Spinal cord (tissue), 10 donors: ENCODE data around the gene ZC3H8. TPM values are rescaled to one million over a fixed set of nuclear protein-coding genes. Genes with fewer than 3 reads are reported as not detected.

Experiments used
- DNase-seq, 6 donors: peaks; one replicate each; pipeline versions ENCODE4 v3.0.0 to v3.0.0-alpha.2; 2013 to 2015; ENCODE audit warnings: low spot score in 6 of 6, low read depth in 4 of 6
- H3K27ac ChIP-seq: one replicate; pipeline ENCODE4 v1.5.1; 2013; ENCODE audit warnings: low read depth, low read length, control low read depth
- H3K27me3 ChIP-seq: one replicate; pipeline ENCODE4 v1.6.1; 2013; ENCODE audit warnings: low read length; ENCODE audit not compliant: control insufficient read depth, insufficient read depth
- H3K36me3 ChIP-seq: one replicate; pipeline ENCODE4 v1.6.1; 2013; ENCODE audit warnings: low read length; ENCODE audit not compliant: control insufficient read depth, insufficient read depth
- H3K4me1 ChIP-seq: one replicate; pipeline ENCODE4 v1.6.1; 2013; ENCODE audit warnings: low read length; ENCODE audit not compliant: control insufficient read depth, insufficient read depth
- H3K4me3 ChIP-seq: one replicate; pipeline ENCODE4 v1.5.1; 2013; ENCODE audit warnings: low read depth, low read length, control low read depth
- H3K9me3 ChIP-seq: one replicate; pipeline ENCODE4 v1.6.1; 2013; ENCODE audit warnings: low read length; ENCODE audit not compliant: control insufficient read depth, insufficient read depth
- WGBS: methylation state at CpG from one replicate; pipeline ENCODE4 v1.1.5; 2013; ENCODE audit warnings: missing lambda C conversion rate; ENCODE audit not compliant: insufficient coverage; 5-methylcytosine and 5-hydroxymethylcytosine counted together
- polyA plus RNA-seq, 2 donors: library from polyadenylated mRNA; unstranded; fragments of 120-200 nt; gene quantifications; one replicate each; pipeline ENCODE4 v1.2.1, GENCODE V29; 2013; ENCODE audit not compliant: insufficient read length in 2 of 2
- total RNA-seq, 2 donors: library from RNA; depleted of rRNA in 1 of 2; stranded (reverse); fragments of 120-200 nt in 1 of 2; fragments of >200 nt in 1 of 2; gene quantifications; one replicate each; pipeline versions ENCODE4 v1.2.3 to v1.2.4, GENCODE V29; 2013 to 2014
- donor health status: healthy.

The ZC3H8 gene
- total and polyA plus RNA-seq, 4 donors, result 14.3 to 22.7 (median 17.7) TPM

DNA sequence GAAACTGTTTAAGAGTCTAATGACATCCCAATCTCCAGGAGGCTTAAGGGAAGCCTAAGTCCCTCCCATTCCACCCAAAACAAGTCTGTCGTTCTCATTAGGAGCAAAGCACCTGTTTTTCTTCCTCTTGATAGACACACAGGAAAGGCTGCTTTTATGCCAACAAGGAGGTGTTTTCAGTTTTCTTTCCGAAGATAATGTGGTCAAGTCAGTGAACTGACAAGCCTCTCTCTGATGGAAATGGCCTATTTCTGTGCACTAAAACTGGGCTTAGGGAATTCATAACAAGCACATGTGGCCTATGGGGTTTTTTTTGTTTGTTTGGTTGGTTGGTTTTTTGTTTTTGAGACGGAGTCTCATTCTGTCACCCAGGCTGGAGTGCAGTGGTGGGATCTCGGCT is 80.5 kb downstream of the ZC3H8 start:
- no CpG with 5 or more reads among the region's 4 CpGs for WGBS
- no peaks in the 10 kb centered on the region for H3K27me3 ChIP-seq
- no peaks in the 10 kb centered on the region for H3K9me3 ChIP-seq
- H3K36me3 ChIP-seq, result no peaks in the 10 kb centered on the region
- H3K4me3 ChIP-seq, result no peak overlapping the region
- no peak for DNase-seq
- H3K4me1 ChIP-seq, result no peaks in the 10 kb centered on the region
- no peak overlapping the region for H3K27ac ChIP-seq

DNA sequence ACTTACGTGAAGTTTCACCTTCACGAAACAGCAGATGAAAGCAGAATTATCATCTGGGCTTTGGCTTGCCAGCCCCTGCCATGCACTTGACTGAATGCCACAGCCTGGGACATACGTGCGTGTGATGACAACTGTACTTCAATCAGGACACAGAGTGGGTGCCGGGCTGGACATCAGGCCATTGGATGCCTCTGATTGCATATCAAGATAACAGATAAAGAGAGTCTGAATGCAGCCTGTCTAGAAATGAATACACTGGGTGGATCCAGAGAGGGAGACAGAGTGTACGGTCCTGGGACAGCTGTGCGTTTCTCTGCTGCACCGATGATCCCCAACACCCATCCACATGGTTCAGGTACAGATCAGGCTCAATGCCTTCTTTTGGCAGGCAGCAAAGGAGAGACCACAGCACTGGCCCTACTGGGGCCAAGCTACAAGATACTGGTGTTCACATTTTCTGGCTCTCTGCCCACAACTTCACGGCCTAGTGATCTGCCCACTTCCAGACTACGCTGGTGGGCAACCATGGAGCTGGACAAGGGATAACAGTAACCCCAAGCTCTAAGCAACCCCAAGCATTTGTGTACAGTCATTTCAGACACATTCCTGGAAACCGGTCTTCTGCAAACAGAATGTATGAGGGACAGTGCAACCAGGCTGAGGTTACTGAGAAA is 81.1 kb downstream of the ZC3H8 start:
- no peaks in the 10 kb centered on the region for H3K27me3 ChIP-seq
- no peaks in the 10 kb centered on the region for H3K36me3 ChIP-seq
- H3K9me3 ChIP-seq, result no peaks in the 10 kb centered on the region
- H3K4me3 ChIP-seq, result no peak overlapping the region
- 88% methylated on average over 9 of the region's 11 CpGs for WGBS
- no peak for DNase-seq
- H3K4me1 ChIP-seq, result no peaks in the 10 kb centered on the region
- no peak overlapping the region for H3K27ac ChIP-seq

DNA sequence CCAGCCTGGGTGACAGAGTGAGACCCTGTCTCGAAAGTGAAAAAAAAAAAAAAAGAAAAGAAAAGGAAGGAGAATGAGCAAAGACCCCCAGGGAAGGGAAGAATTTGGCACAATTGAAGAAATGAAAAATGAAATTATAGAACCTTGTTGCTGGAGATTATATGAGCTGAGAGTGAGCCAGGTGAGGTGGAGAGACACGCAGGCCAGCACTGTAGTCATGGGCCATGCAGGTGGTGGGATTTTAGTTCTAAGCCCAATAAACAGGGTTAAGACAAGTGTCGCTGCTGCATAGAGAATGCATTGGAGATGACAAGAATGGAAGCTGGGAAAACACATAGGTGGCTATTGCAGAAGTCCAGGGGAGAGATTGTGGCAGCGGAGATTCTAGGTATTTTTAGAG is 84.3 kb downstream of the ZC3H8 start:
- Histone ChIP-seq H3K4me3 (no peak overlapping the region), H3K27ac (no peak overlapping the region), H3K36me3 (no peaks in the 10 kb centered on the region), H3K27me3 (no peaks in the 10 kb centered on the region), H3K9me3 (no peaks in the 10 kb centered on the region), H3K4me1 (no peaks in the 10 kb centered on the region)
- no peak for DNase-seq
- 96% methylated on average over 4 of the region's 4 CpGs for WGBS

DNA sequence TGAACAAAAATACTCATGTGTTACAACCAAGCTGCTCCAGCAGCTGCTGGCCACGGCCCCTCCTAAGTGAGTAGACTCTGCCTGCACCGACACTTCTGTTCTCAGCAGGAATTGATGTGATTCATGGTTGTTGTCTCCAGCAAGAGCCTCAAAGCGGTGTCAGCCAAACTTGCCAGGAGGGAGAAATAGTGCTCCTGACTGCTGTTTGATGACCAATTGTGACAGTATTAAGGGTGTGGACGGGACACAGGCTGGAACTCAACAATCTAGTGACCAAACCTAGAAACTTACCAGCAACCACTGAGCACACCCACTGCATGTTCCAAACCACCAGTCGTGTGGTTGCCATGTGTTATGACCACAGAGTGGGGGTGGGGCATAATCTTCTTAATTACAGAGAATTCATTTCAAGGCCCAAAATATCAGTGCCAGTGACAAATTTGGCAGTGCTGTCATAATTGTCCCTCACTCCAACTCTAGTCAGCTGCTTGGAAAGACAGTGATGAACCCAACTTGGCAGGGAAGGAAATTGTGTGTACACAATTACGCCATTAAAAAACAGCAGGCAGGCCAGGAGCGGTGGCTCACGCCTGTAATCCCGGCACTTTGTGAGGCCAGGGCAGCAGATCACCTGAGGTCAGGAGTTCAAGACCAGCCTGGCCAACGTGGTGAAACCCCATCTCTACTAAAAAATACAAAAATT is 86.3 kb downstream of the ZC3H8 start:
- Histone ChIP-seq H3K4me1 (no peaks in the 10 kb centered on the region), H3K4me3 (no peak overlapping the region), H3K9me3 (no peaks in the 10 kb centered on the region), H3K36me3 (no peaks in the 10 kb centered on the region), H3K27me3 (no peaks in the 10 kb centered on the region), H3K27ac (no peak overlapping the region)
- peak in 1 of 6 donors; percentile 41 for DNase-seq
- WGBS, result 80% methylated on average over 7 of the region's 10 CpGs

DNA sequence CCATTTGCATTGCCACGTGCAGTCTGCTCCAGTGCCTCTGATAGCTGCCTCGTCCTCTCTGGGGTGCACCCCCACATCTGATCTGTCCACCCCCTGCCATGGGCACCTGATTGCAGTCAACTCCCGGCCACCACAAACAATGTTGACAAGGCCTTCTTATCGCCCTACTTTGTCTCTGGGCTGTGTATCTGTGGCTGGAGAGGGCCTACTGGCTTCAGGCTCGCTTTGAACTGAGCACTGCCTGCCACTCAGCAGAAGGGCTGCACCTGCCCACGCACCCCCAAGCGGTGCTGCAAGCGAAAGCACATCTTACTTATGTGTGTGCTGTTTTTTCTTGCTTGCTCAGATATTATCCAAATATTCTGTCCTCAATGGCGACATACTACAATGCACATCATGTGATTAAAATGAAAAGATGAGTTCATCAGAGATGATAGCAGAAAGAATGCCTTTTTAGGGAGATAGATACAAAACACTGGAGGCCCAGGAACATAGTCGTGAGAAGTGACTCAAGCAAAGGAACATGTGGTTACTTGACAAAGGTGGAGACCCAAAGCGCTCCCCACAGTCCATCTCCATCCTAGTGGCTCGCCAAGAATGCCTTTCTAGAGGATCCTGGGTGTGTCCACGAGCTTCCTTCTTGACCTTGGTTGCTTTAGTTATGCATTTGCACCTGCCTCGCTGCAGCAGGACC is 87.9 kb downstream of the ZC3H8 start:
- WGBS, result 86% methylated on average over 9 of the region's 14 CpGs
- no peak overlapping the region for H3K27ac ChIP-seq

DNA sequence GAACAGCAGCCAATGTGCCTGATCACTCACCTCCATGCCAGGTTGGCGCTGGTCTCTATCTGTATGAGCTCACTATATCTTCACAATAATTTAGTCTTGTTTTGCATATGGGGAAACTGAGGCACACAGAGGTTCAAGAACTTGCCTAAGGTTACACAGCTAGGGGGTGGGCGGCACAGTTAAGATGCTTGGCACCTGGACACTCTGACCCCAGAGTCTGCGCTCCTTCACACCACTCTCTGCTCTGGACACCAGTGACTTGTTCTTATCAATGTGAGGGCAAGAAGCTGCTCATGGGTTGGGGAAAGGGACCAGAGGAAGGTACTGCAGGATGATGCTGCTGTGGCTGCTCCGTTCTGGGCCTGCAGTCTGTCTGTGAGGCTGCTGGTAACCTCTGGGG is 89.5 kb downstream of the ZC3H8 start:
- no peaks in the 10 kb centered on the region for H3K4me1 ChIP-seq
- H3K9me3 ChIP-seq, result no peaks in the 10 kb centered on the region
- no peak overlapping the region for H3K27ac ChIP-seq
- no peak overlapping the region for H3K4me3 ChIP-seq
- H3K36me3 ChIP-seq, result peaks cover 6% of the 10 kb centered on the region
- WGBS, result 98% methylated on average over 4 of the region's 4 CpGs
- no peak for DNase-seq
- H3K27me3 ChIP-seq, result no peaks in the 10 kb centered on the region

More for the DNA sequence above, 87.9 kb downstream of the ZC3H8 start:
- DNase-seq, result no peak
- Histone ChIP-seq H3K9me3 (no peaks in the 10 kb centered on the region), H3K27me3 (no peaks in the 10 kb centered on the region), H3K4me3 (no peak overlapping the region), H3K4me1 (no peaks in the 10 kb centered on the region), H3K36me3 (no peaks in the 10 kb centered on the region)

DNA sequence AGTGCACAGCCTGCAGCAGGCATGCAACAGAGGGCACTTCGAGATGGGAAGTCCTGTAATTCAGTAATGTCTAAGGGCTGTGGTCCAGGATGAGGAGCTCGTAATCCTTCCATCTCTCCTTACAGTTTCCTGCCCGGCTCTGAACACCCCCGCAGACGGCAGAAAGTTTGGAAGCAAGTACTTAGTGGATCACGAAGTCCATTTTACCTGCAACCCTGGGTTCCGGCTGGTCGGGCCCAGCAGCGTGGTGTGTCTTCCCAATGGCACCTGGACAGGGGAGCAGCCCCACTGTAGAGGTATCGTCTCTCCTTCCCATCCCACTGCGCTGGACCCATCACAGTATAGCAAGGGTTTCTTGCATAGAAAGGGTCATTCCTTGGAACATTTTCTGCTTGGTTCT is 90.0 kb downstream of the ZC3H8 start:
- 98% methylated on average over 7 of the region's 11 CpGs for WGBS
- no peak overlapping the region for H3K4me3 ChIP-seq
- H3K27ac ChIP-seq, result no peak overlapping the region
- DNase-seq, result no peak
- H3K27me3 ChIP-seq, result no peaks in the 10 kb centered on the region
- H3K36me3 ChIP-seq, result peaks cover 6% of the 10 kb centered on the region
- no peaks in the 10 kb centered on the region for H3K4me1 ChIP-seq
- no peaks in the 10 kb centered on the region for H3K9me3 ChIP-seq

DNA sequence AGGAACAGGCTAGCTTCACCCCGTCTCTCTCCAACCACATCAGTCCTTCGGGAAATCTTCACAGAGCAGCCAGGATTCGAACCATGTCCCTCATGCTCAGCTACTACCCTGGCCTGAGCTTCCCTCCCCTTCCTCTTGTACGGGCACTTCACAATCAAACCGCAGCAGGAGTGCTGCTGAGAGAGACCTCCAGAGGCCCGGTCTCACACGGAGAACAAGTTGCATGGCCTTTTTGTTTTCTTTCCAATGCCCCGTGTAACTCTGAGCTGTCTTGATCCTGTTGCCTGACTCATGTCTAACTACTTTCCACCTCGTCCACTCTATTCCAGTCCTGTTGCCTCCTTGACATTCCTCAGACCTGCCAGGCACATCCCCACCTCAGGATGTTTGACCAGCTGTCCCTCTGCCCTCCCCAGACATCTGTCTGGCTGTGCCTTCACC is 91.3 kb downstream of the ZC3H8 start:
- Histone ChIP-seq H3K27me3 (no peaks in the 10 kb centered on the region), H3K27ac (no peak overlapping the region), H3K4me3 (no peak overlapping the region), H3K9me3 (no peaks in the 10 kb centered on the region), H3K36me3 (peaks cover 10% of the 10 kb centered on the region), H3K4me1 (no peaks in the 10 kb centered on the region)
- 72% methylated on average over 9 of the region's 9 CpGs for WGBS
- no peak for DNase-seq

DNA sequence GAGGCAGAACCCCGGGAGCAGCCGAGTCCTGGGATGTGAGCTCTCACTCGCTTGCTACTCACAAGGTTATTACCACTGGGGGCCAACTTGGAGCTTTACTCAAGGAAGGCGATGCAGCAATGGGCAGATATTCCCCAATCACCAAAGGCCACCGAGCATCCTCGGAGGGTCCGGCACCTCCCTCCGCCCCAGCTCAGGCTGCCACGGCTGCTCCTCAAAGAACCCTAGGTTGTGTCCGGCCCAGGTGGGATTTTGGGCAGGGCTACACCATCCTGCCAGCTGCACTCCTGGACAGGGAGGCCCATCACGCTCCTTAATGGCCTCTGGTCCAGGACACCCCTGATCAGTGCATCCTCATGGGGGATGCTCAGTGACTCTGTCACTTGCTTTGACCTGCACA is 91.9 kb downstream of the ZC3H8 start:
- 89% methylated on average over 11 of the region's 11 CpGs for WGBS
- Histone ChIP-seq H3K27me3 (no peaks in the 10 kb centered on the region), H3K27ac (no peak overlapping the region), H3K4me3 (no peak overlapping the region), H3K36me3 (peaks cover 10% of the 10 kb centered on the region), H3K9me3 (no peaks in the 10 kb centered on the region), H3K4me1 (no peaks in the 10 kb centered on the region)
- no peak for DNase-seq
